GM13976 (cell line): ENCODE data around the gene C16orf87.
A peak's percentile ranks its signal among the peaks of the same experiment; 100 is the strongest.

ENCODE experiments used
- DNase-seq: peaks from one replicate; pipeline ENCODE4 v3.0.0; 2012; ENCODE audit warnings: low spot score
- in situ Hi-C: fragments of 300-500 bp; cut with MboI; formaldehyde crosslinking; loops from one replicate; pipeline ENCODE4 v1.12.0; 2022; ENCODE audit warnings: low sequenced_read_pairs, mixed read lengths, inconsistent platforms; ENCODE audit not compliant: unreplicated experiment
- TF ChIP-seq, protein P1 (sequence below): IDR thresholded peaks from 2 replicates; pipeline ENCODE4 v1.5.1; 2012; ENCODE audit warnings: borderline replicate concordance, mild to moderate bottlenecking; ENCODE audit not compliant: insufficient read depth; ENCODE audit errors: extremely low read depth, missing control alignments, control extremely low read depth

C16orf87 gene

DNA sequence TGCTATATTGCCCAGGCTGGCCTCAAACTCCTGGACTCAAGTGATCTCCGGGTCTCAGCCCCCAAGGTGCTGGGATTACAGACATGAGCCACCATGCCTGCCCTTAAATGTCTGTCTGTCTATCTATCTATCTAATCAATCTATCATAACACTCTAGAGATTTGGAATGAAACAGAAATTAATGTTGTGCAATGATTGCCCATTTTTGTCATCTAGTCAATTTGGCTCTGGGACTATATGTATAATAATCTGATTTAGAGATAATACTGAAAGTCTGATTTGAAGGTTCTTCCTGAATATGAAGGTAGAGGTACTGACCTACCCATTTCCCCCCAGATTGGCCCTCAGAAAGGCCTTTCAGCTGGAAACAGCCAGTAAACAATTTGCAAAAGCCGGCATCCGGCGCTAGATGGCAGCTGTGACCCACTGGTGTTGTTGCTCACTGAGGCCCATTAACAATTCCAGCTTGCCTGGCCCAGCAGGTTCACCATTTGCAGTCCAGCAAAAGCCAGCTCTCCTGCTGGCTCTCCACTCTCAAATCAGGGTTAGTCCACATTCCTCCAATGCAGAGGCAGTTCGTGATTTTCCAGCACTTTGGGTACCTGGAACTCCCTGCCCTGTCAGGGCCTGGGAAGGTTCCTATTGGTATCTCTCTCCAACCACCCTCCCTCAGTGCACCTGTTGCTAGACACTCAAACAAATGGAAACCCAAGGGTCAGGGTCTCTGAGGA is 22.9 kb upstream of the C16orf87 start:
- in situ Hi-C loops: no loop called here
- TF ChIP-seq, protein P1, sequence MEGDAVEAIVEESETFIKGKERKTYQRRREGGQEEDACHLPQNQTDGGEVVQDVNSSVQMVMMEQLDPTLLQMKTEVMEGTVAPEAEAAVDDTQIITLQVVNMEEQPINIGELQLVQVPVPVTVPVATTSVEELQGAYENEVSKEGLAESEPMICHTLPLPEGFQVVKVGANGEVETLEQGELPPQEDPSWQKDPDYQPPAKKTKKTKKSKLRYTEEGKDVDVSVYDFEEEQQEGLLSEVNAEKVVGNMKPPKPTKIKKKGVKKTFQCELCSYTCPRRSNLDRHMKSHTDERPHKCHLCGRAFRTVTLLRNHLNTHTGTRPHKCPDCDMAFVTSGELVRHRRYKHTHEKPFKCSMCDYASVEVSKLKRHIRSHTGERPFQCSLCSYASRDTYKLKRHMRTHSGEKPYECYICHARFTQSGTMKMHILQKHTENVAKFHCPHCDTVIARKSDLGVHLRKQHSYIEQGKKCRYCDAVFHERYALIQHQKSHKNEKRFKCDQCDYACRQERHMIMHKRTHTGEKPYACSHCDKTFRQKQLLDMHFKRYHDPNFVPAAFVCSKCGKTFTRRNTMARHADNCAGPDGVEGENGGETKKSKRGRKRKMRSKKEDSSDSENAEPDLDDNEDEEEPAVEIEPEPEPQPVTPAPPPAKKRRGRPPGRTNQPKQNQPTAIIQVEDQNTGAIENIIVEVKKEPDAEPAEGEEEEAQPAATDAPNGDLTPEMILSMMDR: peak; percentile 67
- peak; percentile 77 for DNase-seq

GRCh38 chr16:46852130-46852529 is 21.1 kb upstream of the C16orf87 start:
- no peak for DNase-seq
- TF ChIP-seq, protein P1: no peak
- in situ Hi-C loops: no loop called here

GRCh38 chr16:46850619-46851555 is 19.9 kb upstream of the C16orf87 start:
- peak; percentile 36 for DNase-seq
- in situ Hi-C loops: no loop called here
- TF ChIP-seq, protein P1: no peak

DNA sequence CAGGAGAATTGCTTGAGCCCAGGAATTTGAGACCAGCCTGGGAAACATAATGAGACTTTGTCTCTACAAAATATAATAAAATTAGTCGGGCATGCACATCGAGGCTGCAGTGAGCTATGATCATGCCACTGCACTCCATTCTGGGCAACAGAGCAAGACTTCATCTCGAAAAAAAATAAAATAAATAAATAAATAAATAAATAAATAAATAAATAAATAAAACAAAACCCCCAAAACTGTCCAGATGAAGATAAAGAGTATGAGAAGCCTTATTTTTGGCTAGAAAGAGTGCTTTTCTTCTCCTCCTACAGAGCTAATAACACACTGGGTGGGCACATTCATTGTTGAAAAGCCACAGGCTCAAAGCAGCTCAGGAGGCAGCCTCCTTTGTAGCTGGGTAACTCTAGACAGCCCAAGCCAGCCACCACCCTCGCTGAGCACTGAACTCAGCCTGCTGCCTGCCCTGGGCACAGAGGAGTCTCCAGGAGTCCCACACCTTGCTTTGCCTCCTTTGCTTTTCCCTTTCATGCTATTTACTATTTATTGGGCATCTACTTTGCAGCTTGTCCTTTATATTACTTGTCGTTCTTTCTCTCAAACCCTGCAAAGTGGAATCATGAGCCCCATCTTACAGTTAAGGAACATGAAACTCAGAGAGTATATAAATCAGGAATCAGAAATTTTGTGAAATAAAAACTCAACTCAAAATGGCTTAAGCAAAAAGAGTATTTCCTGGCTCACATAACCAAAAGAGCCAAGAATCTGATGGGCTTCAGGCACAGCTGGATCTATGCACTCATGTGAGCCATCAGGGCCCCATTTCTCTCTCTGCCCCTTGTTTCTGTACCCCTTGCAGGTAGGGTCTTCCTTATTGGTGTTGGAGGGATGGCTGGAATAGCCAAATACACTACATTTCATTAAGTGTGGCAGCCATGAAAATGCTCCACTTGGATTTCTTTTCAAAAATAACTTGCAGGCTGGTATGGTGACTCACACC is 18.1 kb upstream of the C16orf87 start:
- in situ Hi-C loops: loop anchor here (5.0 kb wide), 1 partner anchor 68 kb away; no protein-coding TSS in a partner anchor
- DNase-seq: no peak
- TF ChIP-seq, protein P1: no peak

GRCh38 chr16:46845952-46846351 is 15.0 kb upstream of the C16orf87 start:
- TF ChIP-seq, protein P1: no peak
- DNase-seq: no peak
- in situ Hi-C loops: loop anchor here (5.0 kb wide), 1 partner anchor 71 kb away; no protein-coding TSS in a partner anchor
